HFFc6 (cell line): ENCODE measurements around the gene GABBR2. TPM values are rescaled to one million over a fixed set of nuclear protein-coding genes. Genes with fewer than 3 reads are reported as not detected.

Experiments used
- DNase-seq: peaks from one replicate; pipeline ENCODE4 v3.0.0-alpha.2; 2018
- H3K27ac Mint-ChIP-seq: 2 replicates; pipeline ENCODE4 v1.8.0; 2020; ENCODE audit warnings: mild to moderate bottlenecking, mixed read lengths
- H3K27me3 Mint-ChIP-seq: 2 replicates; pipeline ENCODE4 v1.8.0; 2021; ENCODE audit warnings: mild to moderate bottlenecking, moderate library complexity, mixed read lengths; ENCODE audit not compliant: insufficient read depth
- H3K36me3 Mint-ChIP-seq: 2 replicates; pipeline ENCODE4 v1.8.0; 2021; ENCODE audit warnings: low read depth, mixed read lengths
- H3K4me1 Mint-ChIP-seq: 2 replicates; pipeline ENCODE4 v1.8.0; 2020; ENCODE audit warnings: low read depth, mixed read lengths
- H3K4me3 Mint-ChIP-seq: 2 replicates; pipeline ENCODE4 v1.8.0; 2020; ENCODE audit warnings: mild to moderate bottlenecking, moderate library complexity, mixed read lengths
- H3K9me3 Mint-ChIP-seq: 2 replicates; pipeline ENCODE4 v1.8.0; 2020; ENCODE audit warnings: mild to moderate bottlenecking, mixed read lengths
- total RNA-seq, 6 experiments: library from RNA; stranded (reverse); fragmentation: NEBNext Ultra II Directional; extraction: Animal tissue kit (Norgen Biotek cat#: 25700); gene quantifications; 2 replicates in 1 of 6; 3 replicates in 5 of 6; pipeline ENCODE4 v1.2.3, GENCODE V29; 2021
- TF ChIP-seq, protein P1 (sequence below): fragments of 200-600 bp; sonication (generic); IDR thresholded peaks from 2 replicates; pipeline ENCODE4 v1.5.0; 2021; ENCODE audit warnings: antibody characterized with exemption, mild to moderate bottlenecking

Gene GABBR2
- total RNA-seq, 6 experiments from 2014 or later: 3.1 to 9.3 (median 7.6) TPM

DNA sequence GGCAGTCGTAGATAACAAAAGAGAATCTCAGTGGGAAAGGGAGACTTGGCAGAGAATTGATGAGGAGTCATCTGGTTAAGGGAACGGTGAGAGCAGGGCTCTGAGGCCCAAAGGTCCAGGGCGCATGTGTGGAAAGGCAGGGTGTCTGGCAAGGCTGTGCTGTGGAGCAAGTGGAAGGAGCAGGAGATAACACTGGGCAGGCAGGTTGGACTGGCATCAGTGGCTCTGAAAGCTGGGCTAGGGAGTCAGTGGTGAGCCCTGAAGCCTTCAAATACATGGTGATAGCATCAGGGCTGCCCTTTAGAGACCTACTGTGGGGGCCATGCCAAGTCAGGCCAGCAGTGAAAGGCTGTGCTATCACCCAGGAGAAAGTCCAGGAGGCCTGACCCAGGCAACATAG lies 131.3 kb downstream of the GABBR2 start:
- no peaks in the 10 kb centered on the region for H3K36me3 Mint-ChIP-seq
- TF ChIP-seq, protein P1, sequence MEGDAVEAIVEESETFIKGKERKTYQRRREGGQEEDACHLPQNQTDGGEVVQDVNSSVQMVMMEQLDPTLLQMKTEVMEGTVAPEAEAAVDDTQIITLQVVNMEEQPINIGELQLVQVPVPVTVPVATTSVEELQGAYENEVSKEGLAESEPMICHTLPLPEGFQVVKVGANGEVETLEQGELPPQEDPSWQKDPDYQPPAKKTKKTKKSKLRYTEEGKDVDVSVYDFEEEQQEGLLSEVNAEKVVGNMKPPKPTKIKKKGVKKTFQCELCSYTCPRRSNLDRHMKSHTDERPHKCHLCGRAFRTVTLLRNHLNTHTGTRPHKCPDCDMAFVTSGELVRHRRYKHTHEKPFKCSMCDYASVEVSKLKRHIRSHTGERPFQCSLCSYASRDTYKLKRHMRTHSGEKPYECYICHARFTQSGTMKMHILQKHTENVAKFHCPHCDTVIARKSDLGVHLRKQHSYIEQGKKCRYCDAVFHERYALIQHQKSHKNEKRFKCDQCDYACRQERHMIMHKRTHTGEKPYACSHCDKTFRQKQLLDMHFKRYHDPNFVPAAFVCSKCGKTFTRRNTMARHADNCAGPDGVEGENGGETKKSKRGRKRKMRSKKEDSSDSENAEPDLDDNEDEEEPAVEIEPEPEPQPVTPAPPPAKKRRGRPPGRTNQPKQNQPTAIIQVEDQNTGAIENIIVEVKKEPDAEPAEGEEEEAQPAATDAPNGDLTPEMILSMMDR: no peak
- no peak for DNase-seq
- H3K9me3 Mint-ChIP-seq: no peaks in the 10 kb centered on the region
- H3K27ac Mint-ChIP-seq: no peak overlapping the region
- H3K4me1 Mint-ChIP-seq: peaks cover 19% of the 10 kb centered on the region
- no peak overlapping the region for H3K4me3 Mint-ChIP-seq
- peaks cover 5% of the 10 kb centered on the region for H3K27me3 Mint-ChIP-seq

DNA sequence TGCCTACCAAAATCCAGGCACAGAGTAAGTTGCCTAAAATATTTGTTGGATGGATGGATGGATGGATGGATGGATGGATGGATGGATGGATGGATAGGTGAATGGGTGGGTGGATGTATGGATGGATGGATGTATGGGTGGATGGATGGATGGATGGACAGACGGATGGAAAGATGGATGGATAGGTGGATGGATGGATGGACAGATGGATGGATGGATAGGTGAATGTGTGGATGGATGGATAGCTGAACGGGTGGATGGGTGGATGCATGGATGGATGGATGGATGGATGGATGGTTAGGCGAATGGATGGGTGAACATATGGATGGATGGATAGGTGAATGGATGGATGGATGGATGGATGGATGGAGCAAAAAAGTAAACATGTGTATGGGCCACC lies 131.9 kb downstream of the GABBR2 start:
- H3K9me3 Mint-ChIP-seq: no peaks in the 10 kb centered on the region
- TF ChIP-seq, protein P1: no peak
- no peak overlapping the region for H3K27ac Mint-ChIP-seq
- no peak overlapping the region for H3K4me3 Mint-ChIP-seq
- no peaks in the 10 kb centered on the region for H3K36me3 Mint-ChIP-seq
- DNase-seq: no peak
- H3K4me1 Mint-ChIP-seq: peaks cover 23% of the 10 kb centered on the region
- peaks cover 6% of the 10 kb centered on the region for H3K27me3 Mint-ChIP-seq

DNA sequence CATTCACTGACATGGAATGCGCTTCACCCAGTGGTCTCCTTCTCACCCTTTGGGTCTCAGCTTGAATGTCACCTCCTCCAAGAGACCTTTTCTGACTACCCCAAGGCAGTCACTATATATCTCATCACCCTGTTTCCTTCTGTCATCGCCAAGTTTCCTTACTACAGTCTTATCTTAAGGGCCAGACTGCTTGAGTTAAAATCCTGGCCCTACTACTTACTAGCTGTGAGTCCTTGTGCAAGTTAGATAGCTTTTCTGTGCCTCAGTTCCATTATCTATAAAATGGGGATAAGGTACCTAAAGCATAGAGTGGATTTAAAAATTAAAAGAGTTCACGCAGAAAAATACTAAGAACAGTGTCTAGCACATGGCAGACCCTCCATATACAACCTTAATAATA lies 132.4 kb downstream of the GABBR2 start:
- Mint-ChIP-seq H3K9me3 (no peaks in the 10 kb centered on the region), H3K36me3 (no peaks in the 10 kb centered on the region), H3K4me1 (peaks cover 25% of the 10 kb centered on the region), H3K27ac (peak overlapping the region; percentile 39; the same call in 1 of the 2 replicates), H3K27me3 (peaks cover 7% of the 10 kb centered on the region), H3K4me3 (no peak overlapping the region)
- no peak for DNase-seq
- TF ChIP-seq, protein P1: no peak

GRCh38 chr9:98575379-98576346 lies 133.1 kb downstream of the GABBR2 start:
- peaks cover 9% of the 10 kb centered on the region for H3K27me3 Mint-ChIP-seq
- TF ChIP-seq, protein P1: no peak
- peak; percentile 47 for DNase-seq

DNA sequence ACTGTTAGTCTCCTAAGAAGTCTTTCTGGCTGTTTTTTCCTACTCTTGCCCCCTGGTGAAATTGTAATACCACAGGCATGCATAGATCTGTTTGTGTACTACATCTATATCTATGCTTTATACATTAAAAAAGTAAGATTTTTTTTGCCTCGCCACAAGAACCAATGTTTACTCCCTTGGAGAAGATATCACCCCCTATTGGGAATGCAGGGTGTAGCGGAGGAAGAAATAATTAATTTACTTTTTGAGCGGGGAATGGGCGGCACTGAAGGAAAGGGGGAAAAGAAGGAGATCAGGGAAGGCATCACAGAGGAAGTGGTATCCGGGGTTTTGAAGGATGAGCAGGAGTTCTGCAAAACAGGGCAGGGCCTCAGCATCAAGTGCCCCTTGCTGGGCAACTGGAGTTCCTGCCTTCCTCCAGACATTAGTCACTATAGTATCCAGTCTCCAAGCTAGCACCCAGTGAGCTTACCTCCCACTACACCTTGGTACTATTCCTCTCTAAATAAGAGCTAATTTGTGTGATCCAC lies 134.9 kb downstream of the GABBR2 start:
- Mint-ChIP-seq H3K36me3 (no peaks in the 10 kb centered on the region), H3K27me3 (peaks cover 6% of the 10 kb centered on the region), H3K4me3 (no peak overlapping the region), H3K4me1 (peaks cover 25% of the 10 kb centered on the region), H3K27ac (no peak overlapping the region), H3K9me3 (no peaks in the 10 kb centered on the region)
- no peak for DNase-seq
- TF ChIP-seq, protein P1: peak; percentile 50

More at GRCh38 chr9:98575379-98576346, 133.1 kb downstream of the GABBR2 start:
- Mint-ChIP-seq H3K4me1 (peaks cover 25% of the 10 kb centered on the region), H3K4me3 (peak overlapping the region; percentile 9; the same call in 1 of the 2 replicates), H3K27ac (peak overlapping the region; percentile 39), H3K9me3 (no peaks in the 10 kb centered on the region), H3K36me3 (no peaks in the 10 kb centered on the region)
